Hematopoietic multipotent progenitor cell treated with erythropoietin and hydrocortisone succinate and interleukin-3 and kit ligand, for 15 days (in vitro differentiated cells): ENCODE measurements around the gene CRY2.

Experiments
- DNase-seq: peaks from one replicate; pipeline ENCODE4 v3.0.0-alpha.2; 2015; ENCODE audit warnings: low spot score

The CRY2 gene

DNA sequence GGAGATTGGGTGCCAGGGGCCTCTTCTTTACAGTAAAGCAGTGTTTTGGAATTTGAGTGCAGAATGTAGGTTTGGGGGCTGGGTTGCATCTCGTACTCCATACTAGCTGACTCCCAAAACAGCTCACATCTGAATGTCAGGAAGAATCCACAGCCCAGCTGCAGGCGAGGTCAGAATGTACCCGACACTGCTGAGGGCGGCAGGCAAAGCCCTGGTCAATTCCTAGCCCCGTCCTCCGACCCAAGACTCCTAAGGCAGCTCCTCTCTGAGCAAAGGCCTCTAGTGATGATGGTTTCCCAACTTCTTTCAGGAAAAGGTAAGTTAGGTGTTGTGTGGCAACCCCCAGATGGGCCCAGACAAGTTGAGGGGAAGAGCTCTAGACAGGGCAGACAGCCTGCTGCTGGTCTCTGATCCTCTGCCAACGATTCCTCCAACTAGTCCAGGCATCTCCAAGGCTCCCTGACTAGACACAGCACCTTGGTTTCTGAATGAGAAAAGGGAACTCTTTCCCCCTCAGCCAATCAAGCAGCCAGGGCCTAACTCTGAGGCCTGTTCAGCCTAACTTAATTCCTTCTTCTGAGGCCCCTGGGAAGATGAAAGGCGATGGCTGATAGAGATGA is 83.8 kb downstream of the CRY2 start:
- DNase-seq, result no peak

DNA sequence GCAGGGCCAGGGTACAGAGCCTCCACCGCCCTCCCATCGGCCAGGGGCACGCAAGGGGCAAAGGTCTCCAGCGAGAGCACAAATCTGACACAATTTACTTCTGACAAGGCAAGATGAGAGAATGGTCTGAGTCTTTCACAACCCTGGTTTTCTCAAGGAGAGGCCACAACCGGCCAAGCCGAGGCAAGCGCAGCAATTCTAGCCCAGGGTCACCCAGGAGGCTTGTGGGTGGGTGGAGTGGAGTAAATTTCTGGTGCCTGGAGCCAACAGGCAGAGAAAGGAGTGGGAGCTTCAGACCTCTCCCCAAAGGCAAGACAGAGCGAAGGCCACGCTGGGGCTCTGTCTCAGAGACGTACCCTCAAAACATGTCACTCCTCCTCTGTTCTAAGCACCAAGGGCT is 84.5 kb downstream of the CRY2 start:
- DNase-seq, result no peak

DNA sequence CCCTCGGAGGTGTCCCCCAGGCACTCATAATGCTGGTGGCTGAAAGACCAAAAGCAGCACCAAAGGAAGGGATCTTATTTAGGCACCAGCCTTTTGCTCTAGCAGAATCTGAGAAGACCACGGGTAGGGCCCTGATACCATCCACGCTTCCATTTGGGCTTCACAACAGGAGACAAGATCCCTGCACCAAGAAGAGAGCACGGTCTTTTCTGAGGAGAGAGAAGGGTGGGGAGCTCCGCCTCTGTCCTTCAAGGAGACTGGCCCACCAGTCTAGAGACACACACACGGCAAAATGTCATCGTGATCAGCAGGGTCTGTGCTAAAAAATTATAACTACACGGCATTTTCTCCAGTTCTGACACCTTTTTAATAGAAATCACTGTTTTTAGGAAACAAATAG is 84.9 kb downstream of the CRY2 start:
- no peak for DNase-seq
